RPMI8226 (cell line): ENCODE data around the gene FCGR3B.
A peak's percentile ranks its signal among the peaks of the same experiment; 100 is the strongest.
"Not testable (repeated sequence)": the region's sequence is repeated elsewhere in the genome, so short reads cannot be mapped to it uniquely, and the experiment has no call there.

ENCODE experiments used
- DNase-seq: peaks from one replicate; pipeline ENCODE4 v3.0.0-alpha.2; 2015

FCGR3B gene

DNA sequence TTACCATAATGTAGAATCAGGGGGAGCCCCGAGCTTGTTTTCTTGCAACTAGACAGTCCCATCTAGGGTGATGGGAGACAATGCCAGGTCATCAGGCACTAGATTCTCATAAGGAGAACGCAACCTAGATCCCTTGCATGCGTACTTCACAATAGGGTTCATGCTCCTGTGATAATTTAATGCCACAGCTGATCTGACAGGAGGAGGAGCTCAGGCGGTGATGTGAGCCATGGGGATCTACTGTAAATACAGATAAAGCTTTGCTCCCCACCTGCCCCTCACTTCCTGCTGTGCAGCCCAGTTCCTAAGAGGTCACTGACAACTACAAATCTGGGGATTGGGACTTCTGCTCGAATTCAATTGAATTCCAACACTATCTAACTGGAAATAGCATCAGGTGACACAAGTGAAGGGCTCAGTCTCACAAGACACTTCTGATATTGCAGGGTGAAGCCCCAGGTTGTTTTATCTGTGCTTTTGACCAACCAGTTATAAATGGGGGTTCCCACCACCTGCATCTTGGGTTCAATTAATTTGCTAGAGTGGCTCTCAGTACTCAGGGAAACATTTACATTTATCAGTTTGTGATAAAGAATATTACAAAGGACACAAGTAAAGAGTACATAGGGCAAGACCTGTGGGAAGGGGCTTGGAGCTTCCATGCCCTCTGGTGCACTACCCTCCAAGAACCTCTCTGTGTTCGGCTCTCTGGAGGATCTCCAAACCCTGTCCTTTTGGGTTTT, 7.4 kb upstream of the FCGR3B start:
- not testable (repeated sequence) for DNase-seq

DNA sequence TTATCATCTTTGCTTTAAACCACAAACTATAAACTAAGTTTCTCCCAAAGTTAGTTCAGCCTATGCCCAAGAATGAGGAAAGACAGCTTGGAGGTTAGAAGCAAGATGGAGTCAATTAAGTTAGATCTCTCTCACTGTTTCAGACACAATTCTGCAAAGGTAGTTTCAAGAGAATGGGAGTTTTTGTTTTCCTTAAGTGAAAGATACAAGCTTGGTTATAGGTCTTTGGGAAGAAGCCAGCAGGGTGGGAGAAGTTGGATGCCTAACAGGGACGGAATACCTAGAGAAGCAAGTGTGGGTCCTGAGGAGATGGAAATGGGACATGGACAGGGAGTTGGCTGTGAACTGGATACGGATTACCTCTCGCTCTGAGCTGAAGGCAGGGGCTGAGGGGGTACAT, 6.0 kb upstream of the FCGR3B start:
- DNase-seq: not testable (repeated sequence)

DNA sequence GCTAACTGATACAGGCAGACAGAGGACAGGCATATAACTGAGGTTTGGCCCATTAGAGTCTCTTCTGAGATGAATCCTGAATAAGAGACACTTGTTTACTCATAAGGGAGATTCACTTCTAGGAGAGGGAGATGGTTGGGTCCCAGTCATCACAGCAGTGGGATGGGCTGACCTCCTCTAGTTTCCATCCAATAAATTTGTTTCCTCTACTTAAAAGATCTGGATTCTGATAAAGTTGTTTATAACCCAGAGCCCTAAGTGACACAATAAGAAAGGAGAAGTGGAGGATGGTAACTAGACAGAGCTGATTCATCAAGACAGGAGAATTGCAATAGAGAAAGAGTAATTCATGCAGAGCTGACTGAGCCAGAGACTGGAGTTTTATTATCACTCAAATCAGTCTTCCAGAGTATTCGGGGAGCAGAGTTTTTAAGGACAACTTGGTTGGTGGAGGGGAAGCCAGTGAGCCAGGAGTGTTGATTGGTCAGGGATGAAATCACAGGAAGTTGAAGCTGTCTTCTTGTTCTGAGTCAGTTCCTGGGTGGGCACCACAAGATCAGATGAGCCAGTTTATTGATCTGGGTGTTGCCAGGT, 5.3 kb upstream of the FCGR3B start:
- not testable (repeated sequence) for DNase-seq

DNA sequence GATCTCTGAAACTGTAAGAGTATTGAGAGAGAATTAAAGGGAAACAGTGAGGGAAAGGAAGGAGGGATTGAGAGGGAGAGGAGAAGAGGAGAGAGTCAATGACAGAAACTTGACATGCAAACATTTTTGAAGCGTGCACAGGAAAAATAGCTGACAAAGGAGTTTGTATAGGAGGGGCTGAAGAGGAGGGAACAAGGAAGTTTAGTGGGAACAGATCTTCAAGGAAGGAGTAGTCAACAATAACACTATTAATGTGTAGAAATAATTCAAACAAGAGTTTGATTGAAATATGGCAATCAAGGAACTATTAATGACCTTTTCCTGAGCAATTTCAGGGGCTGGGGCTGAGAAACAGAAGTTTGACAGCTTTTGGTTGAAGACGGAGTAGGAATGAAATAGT, 4.0 kb upstream of the FCGR3B start:
- DNase-seq: not testable (repeated sequence)

DNA sequence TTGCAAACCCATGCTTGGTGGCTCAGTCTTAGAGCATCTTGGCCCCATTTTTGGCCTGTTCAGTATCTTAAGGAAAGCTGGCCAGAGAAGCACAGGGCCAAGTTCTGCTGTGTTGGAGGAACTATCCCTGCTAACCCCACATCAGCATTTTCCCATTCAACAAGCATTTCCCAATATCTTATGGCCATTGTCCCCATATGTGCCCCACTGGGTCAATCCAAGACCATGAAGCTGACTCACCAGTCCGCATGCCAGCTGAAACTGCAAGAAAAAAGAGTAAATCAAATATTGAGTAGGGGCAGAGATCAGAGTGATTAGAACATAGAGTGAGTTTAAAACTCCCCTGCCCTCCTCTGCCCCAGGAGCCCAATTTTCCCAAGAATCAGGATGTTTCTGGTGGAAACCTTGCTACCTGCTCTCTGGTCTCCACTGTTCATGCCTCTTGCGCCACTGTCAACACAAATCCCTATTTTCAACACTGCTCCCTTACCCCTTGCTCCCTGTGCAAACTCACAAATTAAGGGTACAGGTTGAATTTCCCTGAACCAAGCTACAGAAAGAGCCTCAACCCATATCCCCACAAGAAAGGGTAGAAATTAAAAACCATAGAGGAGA, 741 bp downstream of the FCGR3B start:
- DNase-seq: not testable (repeated sequence)

DNA sequence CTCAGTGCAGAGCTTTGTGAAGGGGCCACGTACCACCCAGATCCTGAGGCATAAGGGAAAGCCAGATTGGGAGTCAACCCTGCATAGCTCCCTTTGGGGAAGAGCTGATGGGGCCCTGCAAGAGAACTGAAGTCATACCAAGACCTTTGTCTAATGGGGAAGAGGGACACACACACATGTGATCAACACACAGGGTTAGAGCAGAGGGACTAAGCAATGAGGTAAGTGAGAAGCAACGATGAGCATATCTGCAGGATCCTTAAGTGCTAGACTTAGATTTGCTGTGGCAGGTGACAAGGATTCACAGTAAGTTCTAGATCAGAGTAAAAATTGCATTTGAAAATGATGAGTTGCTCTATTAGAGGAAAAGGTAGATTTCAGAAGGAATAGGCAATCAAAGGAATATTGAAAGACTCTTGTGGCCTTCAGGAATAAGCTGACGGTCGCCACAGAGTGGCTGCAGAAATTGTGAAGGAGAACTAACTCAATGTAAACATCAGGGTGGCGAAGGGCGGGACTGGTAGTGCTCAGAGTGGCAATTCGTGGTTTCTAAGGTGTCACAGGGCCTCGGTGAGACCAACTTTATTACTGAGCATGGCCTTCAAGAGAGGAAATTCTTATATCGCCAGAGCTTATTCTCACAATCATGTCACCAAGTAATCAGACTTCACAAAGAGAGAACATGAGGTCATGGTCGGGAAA, 4.4 kb downstream of the FCGR3B start:
- not testable (repeated sequence) for DNase-seq

DNA sequence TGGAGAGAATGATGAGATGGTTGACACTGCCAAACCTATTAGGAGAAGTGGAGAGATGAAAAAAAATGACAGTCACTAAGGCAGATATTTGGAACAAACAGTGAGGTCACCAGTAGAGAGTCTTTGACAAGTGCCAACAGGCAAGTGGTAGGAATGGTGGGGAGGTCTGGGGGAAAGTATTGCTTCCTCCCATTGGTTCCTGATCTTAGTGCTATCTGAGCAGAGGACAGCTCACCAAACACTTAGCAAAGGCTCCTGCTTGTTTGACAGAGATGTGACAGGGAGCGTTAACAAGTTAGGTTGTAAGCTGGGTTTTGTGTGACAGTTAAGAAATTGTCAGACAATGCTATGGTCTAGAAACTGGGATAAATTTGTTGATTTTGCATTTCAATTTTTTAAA, 6.4 kb downstream of the FCGR3B start:
- not testable (repeated sequence) for DNase-seq

DNA sequence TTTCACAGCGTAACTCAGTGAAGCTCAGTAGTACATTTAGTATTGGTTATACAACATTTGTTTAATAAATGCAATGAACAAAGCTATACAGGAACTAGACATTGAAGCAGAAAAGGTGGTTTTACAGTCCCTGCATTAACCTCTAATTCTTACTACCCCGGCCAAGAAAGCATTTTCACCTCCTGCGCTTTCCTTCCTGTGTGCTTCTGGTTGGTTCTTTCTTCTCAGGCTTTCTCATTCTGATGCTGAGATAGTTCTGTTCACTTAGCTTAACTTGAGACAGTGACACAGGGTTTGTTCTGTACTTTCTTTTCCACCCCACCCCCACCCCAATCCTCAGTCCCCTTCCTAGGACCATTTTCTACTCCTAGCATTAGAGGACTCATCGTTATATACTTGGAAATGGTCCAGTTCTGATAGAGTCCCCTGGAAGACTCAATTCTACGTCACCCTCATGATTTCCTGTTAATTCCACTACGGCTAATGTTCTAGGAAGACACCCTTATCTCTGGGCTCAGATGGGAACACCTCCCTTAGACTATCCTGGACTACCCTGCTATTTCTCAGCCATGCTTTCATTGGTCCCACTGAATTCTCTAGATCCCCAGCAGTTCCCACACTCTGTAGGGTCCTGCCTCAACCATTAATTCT, 7.5 kb downstream of the FCGR3B start:
- not testable (repeated sequence) for DNase-seq

DNA sequence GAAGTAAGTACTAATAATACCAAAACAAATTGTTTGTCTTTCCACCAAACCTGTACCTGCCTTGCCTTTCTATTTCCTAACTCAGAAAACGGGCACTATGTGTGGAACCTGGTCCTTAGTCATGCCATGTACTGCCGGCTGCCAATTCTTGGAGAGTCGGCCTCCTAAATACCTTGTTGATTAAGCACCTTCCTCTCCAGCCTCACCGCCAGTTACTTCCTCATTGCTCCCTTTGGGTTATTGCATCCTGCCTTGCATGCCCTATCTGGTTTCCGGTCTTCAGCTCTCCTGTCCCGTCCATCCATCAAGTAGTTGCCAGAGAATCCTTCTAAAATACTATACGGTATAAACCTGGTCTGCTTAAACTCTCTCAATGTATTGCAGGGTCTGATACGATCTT, 8.9 kb downstream of the FCGR3B start:
- DNase-seq: peak; percentile 42

DNA sequence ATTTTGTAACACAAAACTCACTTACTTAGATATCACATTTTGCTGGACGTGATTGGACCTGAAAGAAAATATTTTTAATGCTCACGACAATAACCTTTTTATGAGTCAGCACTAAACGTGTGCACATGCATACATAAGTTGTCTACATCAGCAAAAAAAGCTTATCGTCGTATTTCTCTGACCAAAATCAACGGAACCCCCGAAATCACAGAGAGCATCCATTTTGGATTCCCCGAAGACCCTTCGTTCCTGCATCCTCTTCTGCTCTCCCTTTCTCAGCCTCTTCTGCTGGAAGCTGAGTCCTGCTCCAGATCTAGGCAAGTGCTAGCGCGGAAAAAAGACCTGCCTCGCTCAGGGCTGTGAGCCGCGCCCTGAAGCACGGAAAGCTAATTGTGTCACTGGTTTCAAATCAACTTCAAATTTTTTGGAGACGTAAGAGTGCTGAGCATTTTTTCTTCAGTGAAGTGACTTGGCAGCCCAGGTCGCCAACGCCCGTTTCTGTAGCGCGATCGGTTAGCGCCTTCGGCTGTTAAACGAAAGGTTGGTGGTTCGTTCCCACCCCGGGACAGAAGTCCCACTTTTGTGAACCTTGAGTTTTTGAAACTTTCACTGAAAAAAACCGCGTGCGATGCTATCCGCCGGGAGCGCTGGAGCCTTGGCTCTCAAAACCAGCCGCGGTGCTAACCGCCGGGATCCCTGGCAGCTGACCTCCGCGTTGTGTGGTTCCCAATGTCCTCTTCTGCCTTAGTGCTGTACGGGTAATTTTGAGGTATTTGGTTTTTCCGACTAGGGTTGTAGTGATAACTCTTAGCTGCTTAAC, 9.6 kb downstream of the FCGR3B start:
- peak; percentile 92 for DNase-seq

DNA sequence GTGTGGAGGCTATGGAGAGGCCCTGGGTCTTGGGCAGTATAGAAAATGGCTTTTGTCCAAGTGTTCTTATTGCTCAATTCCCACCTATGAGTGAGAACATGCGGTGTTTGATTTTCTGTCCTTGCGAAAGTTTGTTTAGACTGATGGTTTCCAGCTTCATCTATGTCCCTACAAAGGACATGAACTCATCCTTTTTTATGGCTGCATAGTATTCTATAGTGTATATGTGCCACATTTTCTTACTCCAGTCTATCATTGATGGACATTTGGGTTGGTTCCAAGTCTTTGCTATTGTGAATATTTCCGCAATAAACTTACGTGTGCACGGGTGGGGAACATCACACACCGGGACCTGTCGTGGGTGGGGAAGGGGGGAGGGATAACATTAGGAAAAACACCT, 10.6 kb downstream of the FCGR3B start:
- DNase-seq: not testable (repeated sequence)

DNA sequence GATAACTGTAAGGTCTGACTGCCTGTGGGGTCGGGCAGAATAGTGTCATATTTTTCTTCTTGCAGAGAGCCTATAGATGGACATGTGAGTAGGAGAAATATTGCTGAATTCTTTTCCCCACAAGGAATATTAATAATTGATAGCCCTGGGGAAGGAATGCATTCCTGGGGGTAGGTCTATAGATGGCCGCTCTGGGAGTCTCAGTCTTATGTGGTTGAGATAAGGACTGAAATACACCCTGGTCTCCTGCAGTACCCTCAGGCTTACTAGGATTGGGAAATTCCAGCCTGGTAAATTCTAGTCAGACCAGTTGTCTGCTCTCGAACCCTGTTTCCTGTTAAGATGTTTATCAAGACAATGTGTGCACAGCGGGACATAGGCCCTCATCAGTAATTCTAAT, 12.5 kb downstream of the FCGR3B start:
- not testable (repeated sequence) for DNase-seq

DNA sequence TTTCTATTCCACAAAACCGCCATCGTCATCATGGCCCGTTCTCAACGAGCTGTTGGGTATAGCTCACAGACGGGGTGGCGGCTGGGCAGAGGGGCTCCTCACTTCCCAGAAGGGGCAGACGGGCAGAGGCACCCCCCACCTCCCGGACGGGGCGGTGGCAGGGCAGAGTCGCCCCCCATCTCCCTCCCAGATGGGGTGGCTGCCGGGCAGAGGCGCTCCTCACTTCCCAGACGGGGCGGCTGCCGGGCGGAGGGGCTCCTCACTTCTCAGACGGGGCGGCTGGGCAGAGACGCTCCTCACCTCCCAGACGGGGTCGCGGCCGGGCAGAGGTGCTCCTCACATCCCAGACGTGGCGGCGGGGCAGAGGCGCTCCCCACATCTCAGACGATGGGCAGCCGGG, 14.6 kb downstream of the FCGR3B start:
- not testable (repeated sequence) for DNase-seq

DNA sequence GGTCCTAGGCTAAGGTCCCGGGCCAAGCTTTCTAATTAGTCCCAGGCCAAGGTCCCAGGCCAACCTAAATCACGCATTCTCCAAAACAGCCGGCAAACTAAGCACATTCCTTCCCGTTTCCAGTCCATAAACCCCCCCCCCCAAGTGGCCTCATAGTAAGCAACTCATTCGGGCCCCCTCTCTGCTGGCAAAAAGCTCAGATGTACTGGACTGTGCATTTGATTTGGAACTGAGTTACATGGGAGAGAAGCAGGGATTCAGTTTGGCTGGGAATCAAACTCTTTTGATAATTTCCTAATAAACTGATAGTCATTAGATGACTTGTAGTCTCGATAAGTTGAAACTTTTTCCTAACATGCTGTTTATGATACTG, 17.8 kb downstream of the FCGR3B start:
- DNase-seq: not testable (repeated sequence)

DNA sequence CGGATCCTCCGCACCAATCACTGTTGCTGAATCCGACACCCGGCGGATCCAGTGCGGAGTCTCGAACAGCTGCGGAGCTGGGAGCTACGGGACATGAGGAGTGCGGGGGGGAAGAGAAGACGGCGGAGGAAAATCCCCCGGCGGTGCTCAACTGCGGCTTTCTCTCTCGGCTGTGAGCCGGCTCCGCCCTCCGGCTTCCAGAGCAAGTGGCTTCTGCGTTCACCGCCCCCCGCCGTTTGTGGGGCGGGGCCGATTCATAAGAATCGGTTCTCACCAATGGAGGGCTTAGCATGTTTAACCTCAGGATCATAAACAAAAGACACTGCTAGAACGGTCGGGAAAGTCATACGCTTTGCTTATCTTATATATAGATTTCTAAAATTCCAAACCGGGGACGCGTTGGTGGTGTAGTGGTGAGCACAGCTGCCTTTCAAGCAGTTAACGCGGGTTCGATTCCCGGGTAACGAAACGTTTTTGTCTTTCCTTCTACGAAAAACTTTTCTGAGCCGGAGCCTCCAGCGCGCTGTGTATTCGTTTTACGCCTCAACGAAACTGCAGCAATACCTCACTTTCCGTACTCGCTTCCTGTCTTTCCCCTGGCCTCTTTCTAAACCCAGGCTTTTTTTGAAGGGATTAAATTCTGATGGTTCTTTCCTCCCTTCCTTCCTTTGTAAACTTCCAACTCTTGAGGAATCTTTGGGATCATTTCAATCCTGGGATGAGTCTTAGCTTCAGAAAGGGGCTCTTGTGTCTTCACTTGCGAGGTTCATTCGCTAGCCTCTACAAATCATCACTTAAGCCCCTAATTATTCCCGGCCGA, 18.4 kb downstream of the FCGR3B start:
- DNase-seq: peak; percentile 100

DNA sequence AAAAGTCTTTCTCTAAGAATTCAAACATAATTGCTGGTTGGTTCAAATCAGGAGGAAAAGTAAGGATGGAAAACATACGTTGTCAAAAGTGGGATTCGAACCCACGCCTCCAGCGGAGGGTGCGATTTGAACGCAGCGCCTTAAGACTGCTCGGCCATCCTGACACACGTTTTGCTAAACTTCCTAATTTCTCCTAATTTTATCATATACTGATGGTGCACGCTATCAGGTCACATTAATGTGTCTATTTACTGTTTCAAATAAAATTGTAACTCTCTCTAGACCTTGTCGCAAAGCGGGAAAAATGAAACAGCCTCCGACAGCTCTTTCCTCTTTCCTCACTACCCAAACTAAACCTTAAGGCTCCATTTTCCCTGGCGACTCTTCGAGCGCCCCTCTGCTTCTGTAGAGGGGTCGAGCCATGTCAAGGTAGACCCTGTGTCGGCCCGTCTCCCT, 19.1 kb downstream of the FCGR3B start:
- DNase-seq: peak; percentile 61

DNA sequence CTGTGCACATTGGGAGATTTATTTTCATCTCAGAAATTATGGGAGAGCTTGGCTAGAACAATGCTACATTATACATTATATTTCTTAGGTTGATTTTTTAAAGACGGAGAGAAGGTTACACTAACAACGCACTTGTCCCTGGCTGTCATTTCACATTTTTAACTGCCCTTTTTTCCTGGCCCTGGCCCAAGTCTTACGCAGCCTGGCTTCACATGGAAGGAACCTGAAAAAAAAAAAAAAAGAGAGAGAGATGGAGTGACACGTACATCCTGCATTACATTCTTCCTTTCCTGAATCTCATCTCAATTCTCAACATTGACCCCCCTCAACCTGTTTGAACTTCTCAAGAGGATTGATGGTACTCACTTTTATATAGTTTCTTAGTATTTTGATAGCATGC, 20.8 kb downstream of the FCGR3B start:
- not testable (repeated sequence) for DNase-seq

DNA sequence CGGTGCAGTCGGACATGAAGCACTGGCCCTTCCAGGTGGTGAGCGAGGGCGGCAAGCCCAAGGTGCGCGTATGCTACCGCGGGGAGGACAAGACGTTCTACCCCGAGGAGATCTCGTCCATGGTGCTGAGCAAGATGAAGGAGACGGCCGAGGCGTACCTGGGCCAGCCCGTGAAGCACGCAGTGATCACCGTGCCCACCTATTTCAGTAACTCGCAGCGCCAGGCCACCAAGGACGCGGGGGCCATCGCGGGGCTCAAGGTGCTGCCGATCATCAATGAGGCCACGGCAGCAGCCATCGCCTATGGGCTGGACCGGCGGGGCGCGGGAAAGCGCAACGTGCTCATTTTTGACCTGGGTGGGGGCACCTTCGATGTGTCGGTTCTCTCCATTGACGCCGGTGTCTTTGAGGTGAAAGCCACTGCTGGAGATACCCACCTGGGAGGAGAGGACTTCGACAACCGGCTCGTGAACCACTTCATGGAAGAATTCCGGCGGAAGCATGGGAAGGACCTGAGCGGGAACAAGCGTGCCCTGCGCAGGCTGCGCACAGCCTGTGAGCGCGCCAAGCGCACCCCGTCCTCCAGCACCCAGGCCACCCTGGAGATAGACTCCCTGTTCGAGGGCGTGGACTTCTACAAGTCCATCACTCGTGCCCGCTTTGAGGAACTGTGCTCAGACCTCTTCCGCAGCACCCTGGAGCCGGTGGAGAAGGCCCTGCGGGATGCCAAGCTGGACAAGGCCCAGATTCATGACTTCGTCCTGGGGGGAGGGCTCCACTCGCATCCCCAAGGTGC, 24.2 kb downstream of the FCGR3B start:
- not testable (repeated sequence) for DNase-seq

DNA sequence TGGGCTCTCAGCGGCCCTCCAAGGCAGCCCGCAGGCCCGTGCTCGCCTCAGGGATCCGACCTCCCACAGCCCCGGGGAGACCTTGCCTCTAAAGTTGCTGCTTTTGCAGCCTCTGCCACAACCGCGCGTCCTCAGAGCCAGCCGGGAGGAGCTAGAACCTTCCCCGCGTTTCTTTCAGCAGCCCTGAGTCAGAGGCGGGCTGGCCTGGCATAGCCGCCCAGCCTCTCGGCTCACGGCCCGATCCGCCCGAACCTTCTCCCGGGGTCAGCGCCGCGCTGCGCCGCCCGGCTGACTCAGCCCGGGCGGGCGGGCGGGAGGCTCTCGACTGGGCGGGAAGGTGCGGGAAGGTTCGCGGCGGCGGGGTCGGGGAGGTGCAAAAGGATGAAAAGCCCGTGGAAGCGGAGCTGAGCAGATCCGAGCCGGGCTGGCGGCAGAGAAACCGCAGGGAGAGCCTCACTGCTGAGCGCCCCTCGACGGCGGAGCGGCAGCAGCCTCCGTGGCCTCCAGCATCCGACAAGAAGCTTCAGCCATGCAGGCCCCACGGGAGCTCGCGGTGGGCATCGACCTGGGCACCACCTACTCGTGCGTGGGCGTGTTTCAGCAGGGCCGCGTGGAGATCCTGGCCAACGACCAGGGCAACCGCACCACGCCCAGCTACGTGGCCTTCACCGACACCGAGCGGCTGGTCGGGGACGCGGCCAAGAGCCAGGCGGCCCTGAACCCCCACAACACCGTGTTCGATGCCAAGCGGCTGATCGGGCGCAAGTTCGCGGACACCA, 25.0 kb downstream of the FCGR3B start:
- not testable (repeated sequence) for DNase-seq
